Activated CD8-positive, alpha-beta memory T cell treated with anti-CD3 and anti-CD28 coated beads, Interleukin-2, amount 10 ng/mL, durations not matched to agents 7 days and 5 days (primary cell): Measurements from ENCODE around the gene RNF34. TPM values are rescaled to one million over a fixed set of nuclear protein-coding genes. Genes with fewer than 3 reads are reported as not detected.
A peak's percentile ranks its signal among the peaks of the same experiment; 100 is the strongest.

Experiments used
- ATAC-seq: fragments of 150-1000 bp; cut with Tn5 transposase; one replicate; pipeline ENCODE4 v1.10.0; 2021; ENCODE audit warnings: moderate library complexity
- CTCF ChIA-PET: fragments of 350-600 bp; sonication (Branson Sonifier 250); formaldehyde crosslinking; loops from one replicate; lab custom pipeline; 2021; ENCODE audit warnings: antibody characterized with exemption; lab: Charles Lee
- DNase-seq: peaks from one replicate; pipeline ENCODE4 v3.0.0-alpha.2; 2020
- H3K27ac Mint-ChIP-seq: one replicate; pipeline ENCODE4 v1.8.0; 2021; ENCODE audit warnings: mild to moderate bottlenecking, mixed read lengths
- H3K27me3 Mint-ChIP-seq: one replicate; pipeline ENCODE4 v1.8.0; 2021; ENCODE audit warnings: mixed read lengths
- H3K36me3 Mint-ChIP-seq: one replicate; pipeline ENCODE4 v1.8.0; 2021; ENCODE audit warnings: mild to moderate bottlenecking, mixed read lengths
- H3K4me1 Mint-ChIP-seq: one replicate; pipeline ENCODE4 v1.8.0; 2021; ENCODE audit warnings: mixed read lengths
- H3K4me3 Mint-ChIP-seq: one replicate; pipeline ENCODE4 v1.8.0; 2021; ENCODE audit warnings: mild to moderate bottlenecking, moderate library complexity, mixed read lengths
- H3K9me3 Mint-ChIP-seq: one replicate; pipeline ENCODE4 v1.8.0; 2022; ENCODE audit warnings: low read depth, mixed read lengths
- total RNA-seq, 2 experiments: library from RNA; stranded (reverse); gene quantifications; one replicate each; pipeline ENCODE4 v1.2.3, GENCODE V29; 2021

RNF34 gene
- total RNA-seq, 2 experiments from 2014 or later = 96.1 to 102 TPM

DNA sequence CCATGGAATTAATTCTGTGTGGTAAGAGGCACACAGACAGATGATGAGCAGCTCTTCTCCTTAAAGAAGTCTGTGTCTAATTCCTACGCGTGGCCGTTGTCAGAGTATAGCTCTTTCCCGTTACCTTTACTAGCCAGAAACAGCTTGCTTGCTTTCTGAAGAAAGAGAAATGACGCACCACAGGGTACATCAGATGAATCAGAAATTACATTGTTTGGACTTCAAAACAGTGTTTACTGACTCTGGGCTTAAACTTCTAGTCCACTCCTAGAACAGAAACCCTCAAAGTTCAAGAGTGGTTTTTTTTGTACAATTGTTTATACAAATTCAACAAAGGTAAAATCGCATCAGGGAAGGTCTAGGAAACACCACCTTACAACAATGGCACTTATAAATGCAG, 29.0 kb downstream of the RNF34 start:
- no peak overlapping the region for H3K4me3 Mint-ChIP-seq

DNA sequence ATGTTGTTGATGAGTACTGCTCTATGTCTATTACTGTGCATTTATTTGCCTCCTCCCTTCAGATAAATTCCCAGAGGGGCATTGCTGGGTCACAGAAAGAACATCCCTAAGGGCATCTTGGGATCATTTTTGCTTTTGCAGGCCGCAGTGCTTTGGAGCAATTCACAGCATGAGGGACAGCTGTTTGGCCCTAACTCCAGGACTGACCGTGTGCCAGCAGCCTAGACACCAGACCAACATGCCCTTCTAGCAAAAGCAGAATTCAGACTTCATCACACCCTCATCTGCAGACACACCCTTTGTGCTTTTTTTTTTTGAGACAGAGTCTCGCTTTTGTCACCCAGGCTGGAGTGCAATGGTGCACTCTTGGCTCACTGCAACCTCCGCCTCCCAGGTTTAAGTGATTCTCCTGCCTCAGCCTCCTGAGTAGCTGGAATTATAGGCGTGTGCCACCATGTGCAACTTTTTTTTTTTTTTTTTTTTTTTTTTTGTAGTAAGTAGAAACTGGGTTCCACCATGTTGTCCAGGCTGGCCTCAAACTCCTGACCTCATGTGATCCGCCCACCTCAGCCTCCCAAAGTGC, 31.0 kb downstream of the RNF34 start:
- no peak overlapping the region for H3K4me3 Mint-ChIP-seq
- H3K36me3 Mint-ChIP-seq = peaks cover 81% of the 10 kb centered on the region
- ATAC-seq = no peak
- no peak for DNase-seq
- peaks cover 11% of the 10 kb centered on the region for H3K4me1 Mint-ChIP-seq
- H3K27me3 Mint-ChIP-seq = no peaks in the 10 kb centered on the region
- peak overlapping the region; percentile 32 for H3K27ac Mint-ChIP-seq
- CTCF ChIA-PET = no interaction called here
- H3K9me3 Mint-ChIP-seq = peaks cover 4% of the 10 kb centered on the region

More for the DNA sequence above, 29.0 kb downstream of the RNF34 start:
- CTCF ChIA-PET = interaction anchor here (1.8 kb wide), 1 partner anchor 14 kb away, joined by 6 read pairs; no protein-coding TSS in a partner anchor
- DNase-seq (no peak), ATAC-seq (no peak)
- H3K27me3 Mint-ChIP-seq = no peaks in the 10 kb centered on the region
- peak overlapping the region; percentile 12 for H3K27ac Mint-ChIP-seq
- H3K9me3 Mint-ChIP-seq = no peaks in the 10 kb centered on the region
- peaks cover 77% of the 10 kb centered on the region for H3K36me3 Mint-ChIP-seq
- H3K4me1 Mint-ChIP-seq = peaks cover 11% of the 10 kb centered on the region

- H3K4me3 Mint-ChIP-seq = no peak overlapping the region
- peaks cover 13% of the 10 kb centered on the region for H3K9me3 Mint-ChIP-seq
- H3K27me3 Mint-ChIP-seq = no peaks in the 10 kb centered on the region
- H3K27ac Mint-ChIP-seq = peak overlapping the region; percentile 57
- H3K4me1 Mint-ChIP-seq = peaks cover 11% of the 10 kb centered on the region
- ATAC-seq = peak; percentile 9
- DNase-seq = no peak
- CTCF ChIA-PET = interaction anchor here (1.0 to 1.8 kb wide), 5 partner anchors 9 to 25 kb away, joined by 3 to 11 read pairs (median 3); no protein-coding TSS in a partner anchor
- H3K36me3 Mint-ChIP-seq = peaks cover 84% of the 10 kb centered on the region
Measured at GRCh38 chr12:121432740-121433480, 33.0 kb downstream of the RNF34 start.

DNA sequence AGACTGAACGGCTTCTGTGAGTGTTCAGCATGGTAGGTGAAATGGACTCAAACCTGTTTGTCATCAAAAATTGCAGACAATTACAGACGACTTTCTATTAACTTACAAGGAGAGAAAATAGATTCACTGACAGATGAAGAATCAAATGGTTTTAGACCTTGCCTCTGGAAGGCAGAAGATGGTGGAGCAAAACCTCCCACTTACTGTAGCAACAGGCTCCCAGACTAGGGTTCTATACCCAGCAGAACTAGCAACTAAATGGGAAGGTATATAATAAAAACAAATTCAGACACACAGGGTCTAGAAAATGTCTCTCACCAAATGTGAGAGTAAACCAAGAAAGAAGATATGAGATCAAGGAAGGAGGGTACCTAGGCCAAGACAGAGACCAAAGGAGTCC, 36.8 kb downstream of the RNF34 start:
- Mint-ChIP-seq H3K9me3 (peaks cover 13% of the 10 kb centered on the region), H3K36me3 (peaks cover 80% of the 10 kb centered on the region), H3K27me3 (no peaks in the 10 kb centered on the region), H3K4me1 (no peaks in the 10 kb centered on the region), H3K4me3 (no peak overlapping the region), H3K27ac (no peak overlapping the region)
- ATAC-seq = no peak
- CTCF ChIA-PET = interaction anchor here (1.7 kb wide), 1 partner anchor 102 kb away, joined by 4 read pairs; no protein-coding TSS in a partner anchor
- no peak for DNase-seq

DNA sequence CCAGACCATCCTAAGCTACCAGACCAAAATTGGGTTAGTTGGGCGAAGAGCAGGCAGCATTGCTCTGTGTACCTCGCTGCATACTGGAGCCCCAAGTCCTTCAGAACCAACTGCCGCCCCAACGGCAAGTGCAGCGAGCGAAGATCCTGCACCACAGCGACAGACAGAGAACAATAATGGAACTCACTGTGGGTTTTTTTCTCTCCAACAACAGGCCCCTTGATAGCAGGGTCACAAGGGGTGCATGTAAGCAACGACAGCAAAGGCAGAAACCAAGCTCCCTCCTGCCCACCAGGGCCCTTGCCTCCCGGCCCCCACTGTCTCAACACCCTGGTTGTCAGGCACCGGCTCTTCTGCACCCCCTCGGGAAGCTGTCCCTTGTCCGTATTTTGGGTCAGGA, 39.0 kb downstream of the RNF34 start:
- Mint-ChIP-seq H3K9me3 (peaks cover 13% of the 10 kb centered on the region), H3K36me3 (peaks cover 74% of the 10 kb centered on the region), H3K27me3 (no peaks in the 10 kb centered on the region), H3K4me1 (no peaks in the 10 kb centered on the region), H3K4me3 (no peak overlapping the region), H3K27ac (no peak overlapping the region)
- DNase-seq (no peak), ATAC-seq (no peak)
- CTCF ChIA-PET = interaction anchor here (0.9 kb wide), 1 partner anchor 104 kb away, joined by 4 read pairs; no protein-coding TSS in a partner anchor

DNA sequence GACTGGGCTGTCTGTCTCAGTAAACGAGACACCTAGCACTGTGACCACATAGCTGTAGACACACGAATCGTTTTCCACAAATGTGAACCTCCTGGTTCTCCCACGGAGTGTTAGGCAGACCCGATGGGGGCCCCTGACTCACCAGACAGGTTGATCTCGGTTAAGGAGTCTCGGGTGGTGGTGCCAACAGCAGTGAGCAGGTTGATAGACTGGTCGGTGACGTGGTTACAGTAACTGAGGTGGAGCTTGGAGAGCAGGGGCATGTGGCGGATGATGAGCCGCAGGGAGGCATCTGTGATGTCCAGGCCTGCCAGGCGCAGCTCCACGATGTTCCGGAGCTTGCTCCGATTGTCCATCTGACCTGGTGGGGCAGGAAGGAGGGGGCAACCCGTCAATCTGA, 39.8 kb downstream of the RNF34 start:
- no peaks in the 10 kb centered on the region for H3K4me1 Mint-ChIP-seq
- H3K4me3 Mint-ChIP-seq = no peak overlapping the region
- no peak for ATAC-seq
- no peak overlapping the region for H3K27ac Mint-ChIP-seq
- CTCF ChIA-PET = interaction anchor here (0.9 kb wide), 1 partner anchor 104 kb away, joined by 4 read pairs; no protein-coding TSS in a partner anchor
- peaks cover 13% of the 10 kb centered on the region for H3K9me3 Mint-ChIP-seq
- H3K36me3 Mint-ChIP-seq = peaks cover 72% of the 10 kb centered on the region
- no peak for DNase-seq
- no peaks in the 10 kb centered on the region for H3K27me3 Mint-ChIP-seq

GRCh38 chr12:121440768-121441167, 40.9 kb downstream of the RNF34 start:
- Mint-ChIP-seq H3K27me3 (no peaks in the 10 kb centered on the region), H3K4me3 (no peak overlapping the region), H3K27ac (no peak overlapping the region), H3K4me1 (no peaks in the 10 kb centered on the region), H3K9me3 (peaks cover 11% of the 10 kb centered on the region), H3K36me3 (peaks cover 65% of the 10 kb centered on the region)
- CTCF ChIA-PET = interaction anchor here (1.4 to 3.4 kb wide), 2 partner anchors 35 to 105 kb away, joined by 3 to 41 read pairs; no protein-coding TSS in a partner anchor
- DNase-seq (no peak), ATAC-seq (no peak)

DNA sequence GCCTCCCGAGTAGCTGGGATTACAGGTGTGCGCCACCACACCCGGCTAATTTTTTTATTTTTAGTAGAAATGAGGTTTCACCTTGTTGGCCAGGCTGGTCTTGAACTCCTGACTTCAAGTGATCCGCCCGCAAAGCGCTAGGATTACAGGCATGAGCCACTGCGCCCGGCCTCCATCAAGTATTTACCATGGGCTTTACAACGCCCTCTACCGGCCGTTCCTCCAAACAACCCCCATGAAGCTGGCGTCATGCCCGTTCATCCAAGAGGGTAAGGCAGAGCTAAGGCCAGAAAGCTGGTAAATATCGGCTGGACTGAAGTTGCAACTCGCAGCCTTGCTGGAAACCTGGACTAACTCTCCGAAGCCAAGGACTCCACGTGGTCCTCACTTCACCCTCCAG, 41.6 kb downstream of the RNF34 start:
- Mint-ChIP-seq H3K4me3 (no peak overlapping the region), H3K27ac (no peak overlapping the region), H3K36me3 (peaks cover 59% of the 10 kb centered on the region), H3K4me1 (no peaks in the 10 kb centered on the region), H3K27me3 (no peaks in the 10 kb centered on the region), H3K9me3 (peaks cover 7% of the 10 kb centered on the region)
- CTCF ChIA-PET = interaction anchor here (1.3 to 3.4 kb wide), 7 partner anchors 9 to 106 kb away, joined by 3 to 41 read pairs (median 11); no protein-coding TSS in a partner anchor
- ATAC-seq (no peak), DNase-seq (no peak)

GRCh38 chr12:121442028-121442948, 42.4 kb downstream of the RNF34 start:
- Mint-ChIP-seq H3K4me3 (no peak overlapping the region), H3K4me1 (no peaks in the 10 kb centered on the region), H3K27ac (no peak overlapping the region), H3K9me3 (no peaks in the 10 kb centered on the region), H3K36me3 (peaks cover 54% of the 10 kb centered on the region), H3K27me3 (no peaks in the 10 kb centered on the region)
- ATAC-seq (no peak), DNase-seq (no peak)
- CTCF ChIA-PET = interaction anchor here (0.6 to 3.4 kb wide), 48 partner anchors 8 to 795 kb away, joined by 3 to 41 read pairs (median 5); partner anchors contain the start of genes ANAPC5 and RNF34

- Mint-ChIP-seq H3K4me3 (no peak overlapping the region), H3K36me3 (peaks cover 43% of the 10 kb centered on the region), H3K9me3 (no peaks in the 10 kb centered on the region), H3K27ac (peak overlapping the region; percentile 52), H3K4me1 (no peaks in the 10 kb centered on the region), H3K27me3 (no peaks in the 10 kb centered on the region)
- DNase-seq = peak; percentile 70
- peak; percentile 77 for ATAC-seq
- CTCF ChIA-PET = interaction anchor here (0.6 to 3.4 kb wide), 48 partner anchors 9 to 796 kb away, joined by 3 to 41 read pairs (median 5); partner anchors contain the start of genes ANAPC5 and RNF34
Measured at GRCh38 chr12:121443193-121443870, 43.4 kb downstream of the RNF34 start.

DNA sequence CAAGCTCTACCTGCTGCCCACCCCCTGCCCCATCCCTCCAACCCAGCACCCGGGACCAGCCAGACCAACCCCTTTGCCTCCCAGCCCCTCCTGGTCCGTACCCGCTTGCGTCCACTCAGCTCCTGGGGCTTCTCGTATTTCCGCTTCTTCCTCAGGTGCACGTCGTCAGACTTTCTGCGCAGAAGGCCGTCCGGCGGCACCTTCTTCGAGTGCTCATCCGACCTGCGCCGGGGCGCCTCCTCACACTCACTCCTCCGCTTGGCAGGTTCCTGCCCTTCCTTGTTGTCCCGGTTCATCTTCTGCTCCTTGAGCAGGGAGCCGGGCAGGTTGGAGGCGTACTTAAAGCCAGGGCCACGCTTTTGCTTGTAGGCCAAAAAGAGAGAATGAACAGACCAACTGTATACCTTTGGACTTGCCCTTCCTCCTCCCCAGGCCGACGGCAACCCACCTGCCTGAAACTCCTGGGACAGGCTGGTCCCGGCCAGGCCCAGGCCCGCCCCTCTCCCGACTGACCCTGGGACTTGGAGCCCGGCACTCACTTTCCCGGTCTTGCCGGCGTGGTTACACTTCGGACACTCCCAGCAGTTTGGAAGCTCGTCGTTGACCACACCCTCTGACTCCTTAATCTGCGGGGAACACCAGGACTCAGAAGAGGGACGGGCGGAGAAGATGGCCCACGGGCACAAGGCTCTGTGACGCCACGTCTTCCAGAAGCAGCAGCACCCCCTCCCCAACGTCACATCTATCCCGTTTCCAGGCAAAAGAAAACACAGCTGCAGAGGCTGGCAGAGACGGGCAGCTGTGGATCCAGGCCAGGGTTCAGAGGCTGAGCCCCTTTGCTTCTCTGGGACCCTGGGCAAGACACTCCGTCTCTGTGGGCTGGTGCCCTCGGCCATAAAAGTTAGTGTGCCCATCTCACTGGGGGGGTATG, 44.3 kb downstream of the RNF34 start:
- Mint-ChIP-seq H3K9me3 (no peaks in the 10 kb centered on the region), H3K27ac (no peak overlapping the region), H3K4me1 (no peaks in the 10 kb centered on the region), H3K4me3 (no peak overlapping the region), H3K36me3 (peaks cover 39% of the 10 kb centered on the region), H3K27me3 (no peaks in the 10 kb centered on the region)
- ATAC-seq (no peak), DNase-seq (no peak)
- CTCF ChIA-PET = interaction anchor here (0.6 to 3.4 kb wide), 29 partner anchors 11 to 407 kb away, joined by 3 to 41 read pairs (median 5); partner anchors contain the start of genes ANAPC5 and RNF34
